ENCODE data around the gene MGAT5.

The MGAT5 gene

GRCh38 chr2:134207589-134208209 is 46.2 kb upstream of the MGAT5 start:
- Histone ChIP-seq H3K27ac (ENCODE audit: extremely low read depth, low read depth, low read length) (no peak overlapping the region), H3K9me3 (ENCODE audit: control insufficient read depth, insufficient read depth, low read depth, low read length) (no peaks in the 10 kb centered on the region), H3K36me3 (ENCODE audit: control insufficient read depth in 2 of 2, insufficient read depth in 1 of 2, low read length in 2 of 2) (no peaks in the 10 kb centered on the region), H3K4me3 (ENCODE audit: low read depth, low read length) (no peak overlapping the region), H3K4me1 (ENCODE audit: control insufficient read depth, insufficient read depth, low read length) (peaks cover 12% of the 10 kb centered on the region)
- TF ChIP-seq ZNF398 (tag by site-specific recombination; IDR thresholded peaks at IDR 0.05) (no peak), CTCF (tag by site-specific recombination; IDR thresholded peaks at IDR 0.05) (peak; percentile 57), ZNF654 (tag by site-specific recombination; IDR thresholded peaks at IDR 0.05; ENCODE audit: low read depth) (peak; percentile 39), ZNF544 (tag by site-specific recombination; IDR thresholded peaks at IDR 0.05) (no peak), ZNF157 (tag by site-specific recombination; IDR thresholded peaks at IDR 0.05) (no peak)
- ChIA-PET POLR2A (no interaction called here), CTCF (interaction anchor here (0.6 to 4.9 kb wide), 29 partner anchors 8 to 854 kb away, joined by 3 to 69 read pairs (median 5); no protein-coding TSS in a partner anchor)

GRCh38 chr2:134208825-134209224 is 45.0 kb upstream of the MGAT5 start:
- peaks cover 12% of the 10 kb centered on the region for H3K4me1 ChIP-seq (ENCODE audit: control insufficient read depth, insufficient read depth, low read length)
- no peak overlapping the region for H3K4me3 ChIP-seq (ENCODE audit: low read depth, low read length)
- ChIA-PET CTCF (interaction anchor here (0.6 to 4.9 kb wide), 10 partner anchors 11 to 323 kb away, joined by 3 to 69 read pairs (median 10); no protein-coding TSS in a partner anchor), POLR2A (no interaction called here)
- H3K36me3 ChIP-seq (ENCODE audit: control insufficient read depth in 2 of 2, insufficient read depth in 1 of 2, low read length in 2 of 2), result no peaks in the 10 kb centered on the region
- no peaks in the 10 kb centered on the region for H3K9me3 ChIP-seq (ENCODE audit: control insufficient read depth, insufficient read depth, low read depth, low read length)
- no peak overlapping the region for H3K27ac ChIP-seq (ENCODE audit: extremely low read depth, low read depth, low read length)
- TF ChIP-seq KLF16 (tag by site-specific recombination; IDR thresholded peaks at IDR 0.05), result no peak
- TF ChIP-seq ZBTB17 (tag by site-specific recombination; IDR thresholded peaks at IDR 0.05), result no peak
- TF ChIP-seq TRIM28 (IDR thresholded peaks at IDR 0.05; ENCODE audit: borderline replicate concordance, low read length), result no peak
- TF ChIP-seq ZBTB10 (tag by site-specific recombination; IDR thresholded peaks at IDR 0.05), result no peak
- TF ChIP-seq ZNF518A (tag by site-specific recombination; conservative IDR thresholded peaks at IDR 0.05; ENCODE audit: low read depth), result no peak
- no peak for TF ChIP-seq ZNF354C (tag by site-specific recombination; IDR thresholded peaks at IDR 0.05; ENCODE audit: borderline replicate concordance, low read depth)
- no peak for TF ChIP-seq ZBTB7A (tag by site-specific recombination; IDR thresholded peaks at IDR 0.05; ENCODE audit: low read depth)
- TF ChIP-seq ZNF114 (tag by site-specific recombination; IDR thresholded peaks at IDR 0.05), result no peak
- TF ChIP-seq ZNF558 (tag by site-specific recombination; IDR thresholded peaks at IDR 0.05), result no peak
- no peak for TF ChIP-seq ZNF148 (tag by site-specific recombination; IDR thresholded peaks at IDR 0.05; ENCODE audit: borderline replicate concordance)
- no peak for TF ChIP-seq GLI2 (tag by site-specific recombination; IDR thresholded peaks at IDR 0.05; ENCODE audit: borderline replicate concordance, low read depth)
- no peak for TF ChIP-seq ZNF560 (tag by site-specific recombination; IDR thresholded peaks at IDR 0.05; ENCODE audit: borderline replicate concordance)
- TF ChIP-seq SETDB1 (IDR thresholded peaks at IDR 0.05; ENCODE audit: insufficient read length, low read length), result no peak
- no peak for TF ChIP-seq GLI4 (tag by site-specific recombination; IDR thresholded peaks at IDR 0.05)
- no peak for TF ChIP-seq ZNF48 (tag by site-specific recombination; IDR thresholded peaks at IDR 0.05)
- no peak for TF ChIP-seq ZNF266 (tag by site-specific recombination; IDR thresholded peaks at IDR 0.05; ENCODE audit: low read depth)
